Endothelial cell of umbilical vein (primary cell): ENCODE results near the gene HTR1A. TPM values are rescaled to one million over a fixed set of nuclear protein-coding genes. Genes with fewer than 3 reads are reported as not detected.

Experiments
- BruUV-seq: library from RNA; stranded (reverse); fragments of 400-500 nt; replicated peaks from 2 replicates; lab custom pipeline; 2021; lab: Mats Ljungman, UMichigan
- CTCF ChIA-PET: fragments of 300-600, 350-600 bp; sonication (Branson Sonifier 250); formaldehyde crosslinking; loops from one replicate; lab custom pipeline; 2021; ENCODE audit warnings: antibody characterized with exemption, inconsistent platforms; lab: Charles Lee
- POLR2A ChIA-PET: fragments of 300-600, 350-600 bp; sonication (Branson Sonifier 250); formaldehyde crosslinking; loops from one replicate; lab custom pipeline; 2021; ENCODE audit warnings: antibody characterized with exemption, inconsistent platforms; lab: Charles Lee
- DNase-seq: peaks from one replicate; pipeline ENCODE4 v3.0.0-alpha.2; 2011; ENCODE audit warnings: low read depth, low spot score
- FAIRE-seq: peaks from 2 replicates; lab custom pipeline; 2011; peaks lifted over from hg19 to GRCh38; lab: Jason Lieb, UNC
- H2AFZ ChIP-seq: 2 replicates; pipeline ENCODE4 v1.6.0; 2012; ENCODE audit warnings: low read depth, low read length, control low read depth, inconsistent platforms
- H3K27ac ChIP-seq: 2 replicates; pipeline ENCODE4 v1.5.1; 2011; ENCODE audit warnings: low read depth, mild to moderate bottlenecking, control low read depth, low read length, moderate library complexity; ENCODE audit not compliant: insufficient read depth
- H3K27me3 ChIP-seq, 2 experiments: 2 replicates each; pipeline versions ENCODE4 v1.6.0 to v1.6.1; 2011; ENCODE audit warnings: low read length in 2 of 2, mixed read lengths in 1 of 2; ENCODE audit not compliant: control insufficient read depth in 2 of 2, insufficient read depth in 2 of 2
- H3K36me3 ChIP-seq, 2 experiments: 2 replicates in 1 of 2; 3 replicates in 1 of 2; pipeline ENCODE4 v1.5.1; 2011; ENCODE audit warnings: low read length in 2 of 2, mild to moderate bottlenecking in 1 of 2, moderate library complexity in 1 of 2; ENCODE audit not compliant: control insufficient read depth in 2 of 2, insufficient read depth in 2 of 2; ENCODE audit errors: extremely low read depth in 1 of 2
- H3K4me1 ChIP-seq: 3 replicates; pipeline ENCODE4 v1.5.1; 2011; ENCODE audit warnings: mild to moderate bottlenecking, low read length; ENCODE audit not compliant: control insufficient read depth, insufficient read depth; ENCODE audit errors: extremely low read depth
- H3K4me2 ChIP-seq: 2 replicates; pipeline ENCODE4 v1.6.1; 2011; ENCODE audit warnings: low read length, control low read depth, mixed read lengths; ENCODE audit not compliant: insufficient read depth
- H3K4me3 ChIP-seq, 3 experiments: fragments of 200-600 bp in 1 of 3; sonication (generic), shearing (Covaris generic) in 1 of 3; replicated peaks in 1 of 3; 2 replicates each; pipeline ENCODE4 v1.5.1; 2011 to 2016; ENCODE audit warnings: control low read depth in 3 of 3, low read length in 3 of 3, mild to moderate bottlenecking in 2 of 3, inconsistent platforms in 1 of 3, low read depth in 1 of 3, moderate library complexity in 1 of 3; ENCODE audit not compliant: insufficient read depth in 1 of 3
- H3K79me2 ChIP-seq: 2 replicates; pipeline ENCODE4 v1.6.0; 2012; ENCODE audit warnings: low read length, inconsistent platforms; ENCODE audit not compliant: control insufficient read depth, insufficient read depth
- H3K9ac ChIP-seq: replicated peaks from 2 replicates; pipeline ENCODE3; 2011; ENCODE audit warnings: low read length, control low read depth; ENCODE audit not compliant: insufficient read depth; ENCODE audit errors: extremely low read depth
- H3K9me1 ChIP-seq: replicated peaks from 3 replicates; pipeline ENCODE4 v1.6.0; 2011; ENCODE audit warnings: mild to moderate bottlenecking, low read length; ENCODE audit not compliant: control insufficient read depth, insufficient read depth; ENCODE audit errors: extremely low read depth
- H3K9me3 ChIP-seq: replicated peaks from 2 replicates; pipeline ENCODE4 v1.5.1; 2012; ENCODE audit warnings: low read length, inconsistent platforms; ENCODE audit not compliant: control insufficient read depth, insufficient read depth
- H4K20me1 ChIP-seq: replicated peaks from 2 replicates; pipeline ENCODE3; 2011; ENCODE audit warnings: mild to moderate bottlenecking, low read length; ENCODE audit not compliant: control insufficient read depth, insufficient read depth; ENCODE audit errors: extremely low read depth
- EZH2 ChIP-seq: IDR thresholded peaks from 2 replicates; pipeline ENCODE4 v1.6.1; 2012; ENCODE audit warnings: borderline replicate concordance, low read depth, mild to moderate bottlenecking, moderate library complexity, low read length, inconsistent platforms; ENCODE audit not compliant: severe bottlenecking
- FOS ChIP-seq: IDR thresholded peaks from 2 replicates; pipeline ENCODE4 v1.6.1; 2011; ENCODE audit warnings: mild to moderate bottlenecking, low read length, moderate library complexity, borderline replicate concordance; ENCODE audit not compliant: insufficient read depth
- GATA2 ChIP-seq: IDR thresholded peaks from 2 replicates; pipeline ENCODE4 v1.7.0; 2011; ENCODE audit warnings: low read depth, mild to moderate bottlenecking, moderate library complexity, mixed read lengths, low read length; ENCODE audit not compliant: insufficient read length, insufficient read depth
- JUN ChIP-seq: IDR thresholded peaks from 2 replicates; pipeline ENCODE4 v1.6.1; 2011; ENCODE audit warnings: borderline replicate concordance, low read depth; ENCODE audit not compliant: insufficient read length, insufficient read depth
- MYC ChIP-seq: IDR thresholded peaks from one replicate; pipeline ENCODE4 v1.6.1; 2011; ENCODE audit warnings: mild to moderate bottlenecking, low read depth, low read length
- POLR2A ChIP-seq: IDR thresholded peaks from 2 replicates; pipeline ENCODE4 v1.6.1; 2012; ENCODE audit warnings: low read depth, mild to moderate bottlenecking, control low read depth, low read length
- POLR2AphosphoS5 ChIP-seq: IDR thresholded peaks from 2 replicates; pipeline ENCODE4 v1.6.1; 2012; ENCODE audit warnings: low read depth, mild to moderate bottlenecking, control low read depth, low read length, moderate library complexity; ENCODE audit not compliant: insufficient read depth
- dilution Hi-C: fragments of 300-500 bp; cut with MboI; formaldehyde crosslinking; loops from one replicate; pipeline ENCODE4 v1.15.0; 2019; ENCODE audit warnings: low sequenced_read_pairs; ENCODE audit not compliant: extremely low pct_ligation_motif_present
- intact Hi-C: fragments of 100-400 bp; cut with micrococcal nuclease; formaldehyde crosslinking; loops from one replicate; pipeline ENCODE4 v1.10.0; 2022
- polyA plus RNA-seq, 4 experiments: library from polyadenylated mRNA; depleted of rRNA in 3 of 4; stranded (reverse) in 3 of 4; unstranded in 1 of 4; fragments of >200 nt; gene quantifications; 2 replicates each; pipeline versions ENCODE4 v1.2.1 to v1.2.3, GENCODE V29; 2011 to 2012; ENCODE audit warnings: missing spikeins in 1 of 4
- total RNA-seq: library from RNA; stranded (reverse); gene quantifications from 2 replicates; pipeline ENCODE4 v1.2.3, GENCODE V29; 2021
- TF ChIP-seq, protein P1 (sequence below): IDR thresholded peaks from 2 replicates; pipeline ENCODE4 v1.6.1; 2011; ENCODE audit not compliant: insufficient read depth, insufficient read length
- TF ChIP-seq, protein P2 (sequence below), 2 donors: IDR thresholded peaks; 1 replicate in 1 of 2; 2 replicates in 1 of 2; pipeline ENCODE4 v1.5.1; 2011; ENCODE audit warnings: low read length in 2 of 2, mild to moderate bottlenecking in 2 of 2, moderate library complexity in 2 of 2, control low read depth in 1 of 2, inconsistent platforms in 1 of 2, low read depth in 1 of 2; ENCODE audit not compliant: insufficient read depth in 1 of 2; ENCODE audit errors: extremely low read depth in 1 of 2

Gene HTR1A
- total and polyA plus RNA-seq, 2 donors (not counting 3 experiments of a cell fraction or from before 2014, with no cell fraction given): not detected

- Histone ChIP-seq H2AFZ (no peak overlapping the region), H3K9ac (no peak overlapping the region), H3K4me1 (no peaks in the 10 kb centered on the region), H3K79me2 (no peaks in the 10 kb centered on the region), H3K9me3 (peaks cover 2% of the 10 kb centered on the region), H3K27ac (no peak overlapping the region), H3K4me3 (no peak overlapping the region), H3K4me2 (no peak overlapping the region), H3K9me1 (no peaks in the 10 kb centered on the region), H3K27me3 (no peaks in the 10 kb centered on the region), H4K20me1 (no peaks in the 10 kb centered on the region), H3K36me3 (no peaks in the 10 kb centered on the region)
- intact Hi-C loops: no loop called here
- no peak for TF ChIP-seq JUN
- TF ChIP-seq, protein P1, sequence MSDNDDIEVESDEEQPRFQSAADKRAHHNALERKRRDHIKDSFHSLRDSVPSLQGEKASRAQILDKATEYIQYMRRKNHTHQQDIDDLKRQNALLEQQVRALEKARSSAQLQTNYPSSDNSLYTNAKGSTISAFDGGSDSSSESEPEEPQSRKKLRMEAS: no peak
- no peak for TF ChIP-seq MYC
- no peak for TF ChIP-seq GATA2
- no peak for TF ChIP-seq POLR2AphosphoS5
- TF ChIP-seq POLR2A: no peak
- TF ChIP-seq FOS: no peak
- TF ChIP-seq, protein P2, sequence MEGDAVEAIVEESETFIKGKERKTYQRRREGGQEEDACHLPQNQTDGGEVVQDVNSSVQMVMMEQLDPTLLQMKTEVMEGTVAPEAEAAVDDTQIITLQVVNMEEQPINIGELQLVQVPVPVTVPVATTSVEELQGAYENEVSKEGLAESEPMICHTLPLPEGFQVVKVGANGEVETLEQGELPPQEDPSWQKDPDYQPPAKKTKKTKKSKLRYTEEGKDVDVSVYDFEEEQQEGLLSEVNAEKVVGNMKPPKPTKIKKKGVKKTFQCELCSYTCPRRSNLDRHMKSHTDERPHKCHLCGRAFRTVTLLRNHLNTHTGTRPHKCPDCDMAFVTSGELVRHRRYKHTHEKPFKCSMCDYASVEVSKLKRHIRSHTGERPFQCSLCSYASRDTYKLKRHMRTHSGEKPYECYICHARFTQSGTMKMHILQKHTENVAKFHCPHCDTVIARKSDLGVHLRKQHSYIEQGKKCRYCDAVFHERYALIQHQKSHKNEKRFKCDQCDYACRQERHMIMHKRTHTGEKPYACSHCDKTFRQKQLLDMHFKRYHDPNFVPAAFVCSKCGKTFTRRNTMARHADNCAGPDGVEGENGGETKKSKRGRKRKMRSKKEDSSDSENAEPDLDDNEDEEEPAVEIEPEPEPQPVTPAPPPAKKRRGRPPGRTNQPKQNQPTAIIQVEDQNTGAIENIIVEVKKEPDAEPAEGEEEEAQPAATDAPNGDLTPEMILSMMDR (IDR thresholded peaks at IDR 0.05; ENCODE audit: extremely low read depth in 1 of 2, insufficient read depth in 1 of 2, low read depth in 1 of 2, low read length in 2 of 2): no peak
- TF ChIP-seq EZH2: no peak
- FAIRE-seq: no peak
- POLR2A ChIA-PET: no interaction called here
- no TSS peak for BruUV-seq
- no peak for DNase-seq
- CTCF ChIA-PET: no interaction called here
- dilution Hi-C loops: no loop called here
Measured at GRCh38 chr5:63928451-63928850, 33.8 kb downstream of the HTR1A start.
